Measurements from ENCODE around the gene PPP1R10.

GRCh38 chr6:30654798-30655742 lies 38.0 kb upstream of the PPP1R10 start:
- no peak for TF ChIP-seq GATA3 (IDR thresholded peaks at IDR 0.05; ENCODE audit: low read depth, low read length)
- no peak for TF ChIP-seq GATA2 (IDR thresholded peaks at IDR 0.05; ENCODE audit: low read depth, low read length)

Measured in SH-SY5Y (cell line).